Ramos (cell line): ENCODE results near the gene ATP4B.

Source experiments
- in situ Hi-C: fragments of 300-500 bp; cut with MboI; formaldehyde crosslinking; loops from one replicate; pipeline ENCODE4 v1.14.3; 2022; ENCODE audit warnings: low sequenced_read_pairs; ENCODE audit not compliant: unreplicated experiment

Gene ATP4B

GRCh38 chr13:113611996-113612395 is 46.0 kb downstream of the ATP4B start:
- in situ Hi-C loops: no loop called here

GRCh38 chr13:113610266-113610665 is 47.7 kb downstream of the ATP4B start:
- in situ Hi-C loops: no loop called here

GRCh38 chr13:113609616-113610015 is 48.4 kb downstream of the ATP4B start:
- in situ Hi-C loops: no loop called here

GRCh38 chr13:113608967-113609533 is 48.9 kb downstream of the ATP4B start:
- in situ Hi-C loops: no loop called here

GRCh38 chr13:113607889-113608635 is 49.9 kb downstream of the ATP4B start:
- in situ Hi-C loops: no loop called here

GRCh38 chr13:113607056-113607888 is 50.7 kb downstream of the ATP4B start:
- in situ Hi-C loops: no loop called here

- in situ Hi-C loops: no loop called here
Observed at GRCh38 chr13:113605866-113606438, 52.0 kb downstream of the ATP4B start.

- in situ Hi-C loops: no loop called here
Observed at GRCh38 chr13:113605461-113605860, 52.5 kb downstream of the ATP4B start.

GRCh38 chr13:113604186-113604585 is 53.8 kb downstream of the ATP4B start:
- in situ Hi-C loops: no loop called here

- in situ Hi-C loops: no loop called here
Observed at GRCh38 chr13:113603116-113603710, 54.8 kb downstream of the ATP4B start.

- in situ Hi-C loops: no loop called here
Observed at GRCh38 chr13:113602291-113602988, 55.6 kb downstream of the ATP4B start.

- in situ Hi-C loops: no loop called here
Observed at GRCh38 chr13:113601166-113602070, 56.6 kb downstream of the ATP4B start.

- in situ Hi-C loops: no loop called here
Observed at GRCh38 chr13:113599391-113599790, 58.6 kb downstream of the ATP4B start.
